Heart left ventricle (tissue), 16 donors: Measurements from ENCODE around the gene TGIF1. TPM values are rescaled to one million over a fixed set of nuclear protein-coding genes. Genes with fewer than 3 reads are reported as not detected.

ENCODE experiments used
- ATAC-seq, 4 donors: fragments of 200-7000 bp; cut with Tn5 transposase; one replicate each; pipeline ENCODE4 v1.9.1; 2020 to 2022; ENCODE audit warnings: moderate library complexity in 4 of 4, mild to moderate bottlenecking in 3 of 4, moderate number of reproducible peaks in 1 of 4
- DNase-seq, 5 donors: peaks; one replicate each; pipeline ENCODE4 v3.0.0-alpha.2; 2020
- H3K27ac ChIP-seq, 12 donors: fragments of 200-600 bp; sonication (generic) in 4 of 12; one replicate each; pipeline versions ENCODE4 v1.5.0 to v1.8.0; 2016 to 2022; ENCODE audit warnings: mild to moderate bottlenecking in 2 of 12
- H3K27me3 ChIP-seq, 9 donors: fragments of 200-600 bp; sonication (generic) in 2 of 9; one replicate each; pipeline versions ENCODE4 v1.5.1 to v1.8.0; 2016 to 2022; ENCODE audit warnings: mild to moderate bottlenecking in 3 of 9
- H3K36me3 ChIP-seq, 9 donors: fragments of 200-600 bp; sonication (generic) in 2 of 9; one replicate each; pipeline versions ENCODE4 v1.5.0 to v1.8.0; 2018 to 2022; ENCODE audit warnings: mild to moderate bottlenecking in 2 of 9
- H3K4me1 ChIP-seq, 12 donors: fragments of 200-600 bp; sonication (generic) in 4 of 12; one replicate each; pipeline versions ENCODE4 v1.5.0 to v1.8.0; 2016 to 2022; ENCODE audit warnings: mild to moderate bottlenecking in 3 of 12
- H3K4me3 ChIP-seq, 12 donors: fragments of 200-600 bp; sonication (generic) in 4 of 12; one replicate each; pipeline versions ENCODE4 v1.5.0 to v1.8.0; 2017 to 2022; ENCODE audit warnings: mild to moderate bottlenecking in 9 of 12, moderate library complexity in 4 of 12
- H3K9me3 ChIP-seq, 12 donors: fragments of 200-600 bp; sonication (generic) in 4 of 12; one replicate each; pipeline versions ENCODE4 v1.5.0 to v1.8.0; 2016 to 2022; ENCODE audit warnings: mild to moderate bottlenecking in 1 of 12
- POLR2A ChIP-seq, 2 donors: fragments of 450-650 bp; IDR thresholded peaks; one replicate each; pipeline ENCODE4 v1.6.1; 2017; ENCODE audit warnings: antibody characterized with exemption in 2 of 2, mild to moderate bottlenecking in 2 of 2, moderate library complexity in 2 of 2
- WGBS, 4 donors: extraction: QIAGEN DNeasy Blood & Tissue Kit in 2 of 4; methylation state at CpG; one replicate each; pipeline versions ENCODE4 v1.1.5 to v1.1.7; 2013 to 2018; 5-methylcytosine and 5-hydroxymethylcytosine counted together
- intact Hi-C, 10 donors: fragments of 100-400 bp; cut with DNase I; formaldehyde crosslinking; loops; one replicate each; pipeline versions ENCODE4 v1.11.1 to v1.14.2; 2022
- polyA plus RNA-seq, 2 donors: library from polyadenylated mRNA; stranded (reverse); fragments of 200-250 nt; gene quantifications; one replicate each; pipeline ENCODE4 v1.2.3, GENCODE V29; 2013
- total RNA-seq, 9 donors: library from RNA; depleted of rRNA in 2 of 9; stranded (reverse); fragments of >200 nt in 2 of 9; fragmentation: NEBNext Ultra II Directional in 3 of 9; extraction: Animal tissue kit (Norgen Biotek cat#: 25700) in 3 of 9; gene quantifications; one replicate each; pipeline versions ENCODE4 v1.1.0 to v1.2.4, GENCODE V29; 2016 to 2023
- TF ChIP-seq, protein P1 (sequence below), 12 donors: fragments of 200-600 bp; sonication (generic) in 4 of 12; IDR thresholded peaks; one replicate each; pipeline versions ENCODE4 v1.5.0 to v1.8.0; 2018 to 2022; ENCODE audit warnings: antibody characterized with exemption in 12 of 12, mild to moderate bottlenecking in 5 of 12
- donor health status: ischemic (EF 13 %, LVEDD 7.1; RV severe dilation, severe dysfunction).
- donor health status: healthy with polysubstance abuse.
- donor health status: DM: no; HTN: yes; CAD: no.
- donor health status: DM: no; HTN: no; CAD: no.
- donor health status: ischemic (EF 25% LVEDD 6.9; RV normal size, moderate dysfunction).
- donor health status: ischemic (EF 25% LVEDD 5.7; RV mildly dilated, moderate dysfunction).
- donor health status: healthy.
- donor health status: DM: yes; HTN: yes; CAD: no.
- donor health status: ischemic (EF 35%, LVEDD 5.7; RV mildly dilated, moderate dysfunction).
- donor health status: nonischemic (EF 11% LVEDD 7.7; RV severe dilation, severe dysfunction).
- donor health status: DM: yes; HTN: yes; CAD: no.
- donor health status: PGD.
- donor health status: ischemic (EF 29% LVEDD 5.4; RV normal size, mild dysfunction).
- donor health status: nonischemic (EF 23%, LVEDD 6.1; RV moderate dilation, normal function).

TGIF1 gene
- total and polyA plus RNA-seq, 11 donors: 5.0 to 37.5 (median 15.4) TPM

DNA sequence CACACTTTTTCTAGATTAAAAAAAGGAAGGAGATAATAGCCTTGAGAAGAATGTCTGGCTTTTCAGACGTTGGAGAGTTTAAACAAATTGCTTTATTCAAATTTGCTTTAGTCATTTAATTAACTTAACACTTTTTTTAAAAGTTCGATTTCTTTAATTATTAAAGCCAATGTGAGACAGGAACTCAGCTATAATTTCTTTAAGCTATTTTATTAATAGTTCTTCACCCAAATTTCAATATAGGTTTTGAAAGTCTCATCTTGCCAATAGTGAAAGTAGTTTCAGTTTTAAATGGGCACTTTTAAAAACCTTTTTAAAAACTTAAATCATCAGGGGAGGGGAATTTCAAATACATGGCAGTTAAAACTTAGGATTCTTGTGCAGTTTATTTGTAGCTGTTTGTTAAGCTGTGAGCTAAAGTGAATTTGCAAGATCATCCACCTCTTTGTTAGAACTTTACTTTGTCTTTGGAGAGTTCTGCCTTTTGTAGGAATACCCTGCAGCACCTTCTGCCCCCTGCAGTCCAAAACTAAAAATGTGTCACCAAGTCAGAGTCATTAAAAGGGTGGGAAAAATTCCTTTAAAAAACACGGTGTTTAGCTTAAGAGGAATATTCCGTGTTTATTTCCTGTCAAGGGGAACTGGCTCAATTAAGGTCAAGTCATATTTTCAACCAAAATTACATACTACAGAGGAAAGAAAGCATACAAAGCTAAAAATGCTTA is 4.6 kb downstream of the TGIF1 start:
- ATAC-seq (no peak), DNase-seq (peak in 2 of 5 donors; percentile 35 to 48)
- peak overlapping the region in 11 of 12 donors; percentile 8 to 93 (median 77) for H3K4me3 ChIP-seq
- peaks cover 0 to 53% (median 20%) of the 10 kb centered on the region in 12 donors for H3K4me1 ChIP-seq
- peaks cover 0 to 36% (median 28%) of the 10 kb centered on the region in 9 donors for H3K36me3 ChIP-seq
- intact Hi-C loops: loop anchor here in 9 of 10 donors (2.0 to 10.0 kb wide), 10 partner anchors 133 to 442 kb away; partner anchors contain the start of genes MYL12B (in 4 of the 9) and LPIN2 (in 1 of the 9)
- TF ChIP-seq POLR2A (IDR thresholded peaks at IDR 0.05): no peak
- TF ChIP-seq, protein P1, sequence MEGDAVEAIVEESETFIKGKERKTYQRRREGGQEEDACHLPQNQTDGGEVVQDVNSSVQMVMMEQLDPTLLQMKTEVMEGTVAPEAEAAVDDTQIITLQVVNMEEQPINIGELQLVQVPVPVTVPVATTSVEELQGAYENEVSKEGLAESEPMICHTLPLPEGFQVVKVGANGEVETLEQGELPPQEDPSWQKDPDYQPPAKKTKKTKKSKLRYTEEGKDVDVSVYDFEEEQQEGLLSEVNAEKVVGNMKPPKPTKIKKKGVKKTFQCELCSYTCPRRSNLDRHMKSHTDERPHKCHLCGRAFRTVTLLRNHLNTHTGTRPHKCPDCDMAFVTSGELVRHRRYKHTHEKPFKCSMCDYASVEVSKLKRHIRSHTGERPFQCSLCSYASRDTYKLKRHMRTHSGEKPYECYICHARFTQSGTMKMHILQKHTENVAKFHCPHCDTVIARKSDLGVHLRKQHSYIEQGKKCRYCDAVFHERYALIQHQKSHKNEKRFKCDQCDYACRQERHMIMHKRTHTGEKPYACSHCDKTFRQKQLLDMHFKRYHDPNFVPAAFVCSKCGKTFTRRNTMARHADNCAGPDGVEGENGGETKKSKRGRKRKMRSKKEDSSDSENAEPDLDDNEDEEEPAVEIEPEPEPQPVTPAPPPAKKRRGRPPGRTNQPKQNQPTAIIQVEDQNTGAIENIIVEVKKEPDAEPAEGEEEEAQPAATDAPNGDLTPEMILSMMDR (IDR thresholded peaks at IDR 0.05): peak; percentile 49 to 84 (median 73)
- no peaks in the 10 kb centered on the region for H3K27me3 ChIP-seq
- no peaks in the 10 kb centered on the region for H3K9me3 ChIP-seq
- peak overlapping the region; percentile 36 to 100 (median 97) for H3K27ac ChIP-seq
- 0 to 1% (median 1%) methylated on average over 4 of the region's 4 CpGs for WGBS, 4 donors

DNA sequence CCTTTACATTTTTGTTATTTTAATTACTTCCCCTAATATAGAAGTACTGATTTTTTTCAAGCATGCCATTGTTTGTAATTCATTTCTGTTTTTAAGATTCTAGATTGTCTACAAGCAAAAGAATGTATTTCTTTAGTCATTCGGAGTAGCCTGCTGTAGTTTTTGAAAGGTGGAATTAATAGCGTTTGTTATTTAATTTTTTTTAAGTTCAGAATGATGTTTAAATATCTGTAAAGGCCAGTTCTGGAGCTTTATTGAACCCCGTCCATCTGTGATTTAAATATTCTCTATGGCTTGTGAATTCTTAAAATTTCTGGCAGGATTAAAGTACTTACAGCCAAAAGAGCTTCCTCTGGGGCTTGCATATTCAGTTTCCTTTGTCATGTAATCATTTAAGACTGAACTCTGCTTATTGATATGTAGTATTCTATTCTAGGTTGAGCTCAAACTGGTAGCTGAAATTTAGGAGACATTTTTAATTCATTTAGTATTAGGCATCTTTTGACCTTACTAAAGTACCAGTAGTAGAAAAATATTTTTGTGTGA is 5.2 kb downstream of the TGIF1 start:
- no peak for DNase-seq
- TF ChIP-seq, protein P1 (IDR thresholded peaks at IDR 0.05): peak in 1 of 12 donors; percentile 23
- TF ChIP-seq POLR2A (IDR thresholded peaks at IDR 0.05): no peak
- Histone ChIP-seq H3K9me3 (no peaks in the 10 kb centered on the region), H3K4me1 (peaks cover 0 to 57% (median 20%) of the 10 kb centered on the region in 12 donors), H3K27me3 (no peaks in the 10 kb centered on the region), H3K4me3 (peak overlapping the region in 6 of 12 donors; percentile 67 to 93 (median 82)), H3K36me3 (peaks cover 0 to 41% (median 31%) of the 10 kb centered on the region in 9 donors), H3K27ac (peak overlapping the region in 7 of 12 donors; percentile 96 to 100 (median 98))
- intact Hi-C loops: loop anchor here in 7 of 10 donors (2.0 to 10.0 kb wide), 6 partner anchors 132 to 212 kb away; no protein-coding TSS in a partner anchor
- ATAC-seq: no peak
- WGBS, 4 donors: 41 to 51% (median 45%) methylated on average over 3 of the region's 3 CpGs

DNA sequence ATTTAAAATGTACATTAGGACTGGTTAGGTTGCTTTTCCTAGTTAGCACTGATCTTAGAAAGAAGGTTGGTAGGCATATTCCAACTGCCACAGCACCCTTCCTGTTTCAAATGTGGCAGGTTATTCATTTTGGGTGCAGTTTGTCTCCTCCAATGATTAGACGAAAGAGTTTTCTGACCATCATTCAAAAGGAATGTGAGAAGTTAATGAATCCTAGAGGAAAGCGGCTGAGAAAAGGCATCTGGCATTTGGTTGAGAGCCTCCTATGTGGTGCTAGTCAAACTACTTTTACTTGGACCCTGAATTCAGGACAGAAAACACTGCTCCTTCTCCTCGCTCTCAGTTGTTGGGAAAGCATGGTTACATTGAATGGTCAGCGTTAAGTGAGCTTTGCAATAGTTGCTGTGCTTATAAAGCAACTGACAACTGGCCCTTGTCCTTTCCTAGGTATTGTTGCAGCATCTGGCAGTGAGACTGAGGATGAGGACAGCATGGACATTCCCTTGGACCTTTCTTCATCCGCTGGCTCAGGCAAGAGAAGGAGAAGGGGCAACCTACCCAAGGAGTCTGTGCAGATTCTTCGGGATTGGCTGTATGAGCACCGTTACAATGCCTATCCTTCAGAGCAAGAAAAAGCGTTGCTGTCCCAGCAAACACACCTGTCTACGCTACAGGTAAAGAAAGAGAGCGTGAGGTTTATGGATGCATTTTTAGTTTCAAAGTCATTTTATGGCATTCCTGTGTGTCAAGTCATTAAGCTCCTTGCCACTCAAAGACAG is 6.1 kb downstream of the TGIF1 start:
- ATAC-seq (no peak), DNase-seq (no peak)
- WGBS, 4 donors: 80 to 89% (median 84%) methylated on average over 10 of the region's 10 CpGs
- TF ChIP-seq, protein P1 (IDR thresholded peaks at IDR 0.05): no peak
- no peak for TF ChIP-seq POLR2A (IDR thresholded peaks at IDR 0.05)
- Histone ChIP-seq H3K27ac (peak overlapping the region in 2 of 12 donors; percentile 96 to 100), H3K9me3 (peaks cover 0 to 7% (median 0%) of the 10 kb centered on the region in 12 donors), H3K4me1 (peaks cover 0 to 57% (median 20%) of the 10 kb centered on the region in 12 donors), H3K27me3 (no peaks in the 10 kb centered on the region), H3K4me3 (no peak overlapping the region), H3K36me3 (peaks cover 0 to 42% (median 35%) of the 10 kb centered on the region in 9 donors)
- intact Hi-C loops: loop anchor here in 7 of 10 donors (2.0 to 10.0 kb wide), 6 partner anchors 131 to 211 kb away; no protein-coding TSS in a partner anchor
